T-helper 17 cell (primary cell): ENCODE measurements around the gene VSIG4. TPM values are rescaled to one million over a fixed set of nuclear protein-coding genes. Genes with fewer than 3 reads are reported as not detected.

Experiments used
- ATAC-seq: fragments of 150-1000 bp; cut with Tn5 transposase; 2 replicates; pipeline ENCODE4 v1.10.0; 2021; ENCODE audit warnings: mild to moderate bottlenecking, moderate library complexity
- DNase-seq, 3 donors: peaks; one replicate each; pipeline versions ENCODE4 v3.0.0 to v3.0.0-alpha.2; 2020 to 2021
- H3K9me3 ChIP-seq: one replicate; pipeline ENCODE4 v1.7.0; 2013; ENCODE audit warnings: low read length, mild to moderate bottlenecking; ENCODE audit not compliant: control insufficient read depth, poor library complexity, severe bottlenecking
- H3K27ac Mint-ChIP-seq: one replicate; pipeline ENCODE4 v1.8.0; 2022; ENCODE audit warnings: mild to moderate bottlenecking, moderate library complexity, mixed read lengths
- H3K27me3 Mint-ChIP-seq: one replicate; pipeline ENCODE4 v1.8.0; 2022; ENCODE audit warnings: mixed read lengths
- H3K36me3 Mint-ChIP-seq: one replicate; pipeline ENCODE4 v1.8.0; 2022; ENCODE audit warnings: low read depth, mixed read lengths
- H3K4me1 Mint-ChIP-seq: one replicate; pipeline ENCODE4 v1.8.0; 2022; ENCODE audit warnings: mild to moderate bottlenecking, mixed read lengths
- H3K4me3 Mint-ChIP-seq: one replicate; pipeline ENCODE4 v1.8.0; 2022; ENCODE audit warnings: mild to moderate bottlenecking, moderate library complexity, mixed read lengths
- total RNA-seq, 4 donors: library from RNA in 2 of 4; stranded (reverse) in 2 of 4; gene quantifications; one replicate each; pipeline ENCODE4 v1.2.3 and lab custom pipeline; 2022 to 2026

Gene VSIG4
- total RNA-seq, 2 donors from 2014 or later = 0.60 TPM; not detected in 1

- Mint-ChIP-seq H3K4me1 (peaks cover 18% of the 10 kb centered on the region), H3K27ac (no peak overlapping the region), H3K27me3 (no peaks in the 10 kb centered on the region), H3K4me3 (no peak overlapping the region), H3K36me3 (no peaks in the 10 kb centered on the region)
- no peaks in the 10 kb centered on the region for H3K9me3 ChIP-seq
- ATAC-seq (peak; percentile 47), DNase-seq (no peak)
Observed at GRCh38 chrX:66012094-66012534, 27.8 kb downstream of the VSIG4 start.

- H3K36me3 Mint-ChIP-seq = no peaks in the 10 kb centered on the region
- H3K27ac Mint-ChIP-seq = no peak overlapping the region
- no peaks in the 10 kb centered on the region for H3K9me3 ChIP-seq
- no peak overlapping the region for H3K4me3 Mint-ChIP-seq
- no peak for ATAC-seq
- H3K27me3 Mint-ChIP-seq = no peaks in the 10 kb centered on the region
- DNase-seq = no peak
- peaks cover 22% of the 10 kb centered on the region for H3K4me1 Mint-ChIP-seq
Observed at GRCh38 chrX:66009231-66009845, 30.5 kb downstream of the VSIG4 start.

GRCh38 chrX:66008328-66008970 lies 31.4 kb downstream of the VSIG4 start:
- no peak for DNase-seq
- Mint-ChIP-seq H3K36me3 (no peaks in the 10 kb centered on the region), H3K4me3 (no peak overlapping the region), H3K4me1 (peaks cover 25% of the 10 kb centered on the region), H3K27me3 (no peaks in the 10 kb centered on the region), H3K27ac (no peak overlapping the region)
- no peaks in the 10 kb centered on the region for H3K9me3 ChIP-seq
- no peak for ATAC-seq

GRCh38 chrX:66007851-66008250 lies 32.0 kb downstream of the VSIG4 start:
- H3K9me3 ChIP-seq = no peaks in the 10 kb centered on the region
- ATAC-seq = no peak
- Mint-ChIP-seq H3K27me3 (no peaks in the 10 kb centered on the region), H3K27ac (no peak overlapping the region), H3K36me3 (no peaks in the 10 kb centered on the region), H3K4me3 (no peak overlapping the region), H3K4me1 (peaks cover 25% of the 10 kb centered on the region)
- no peak for DNase-seq

- Mint-ChIP-seq H3K27me3 (no peaks in the 10 kb centered on the region), H3K36me3 (no peaks in the 10 kb centered on the region), H3K4me1 (peaks cover 28% of the 10 kb centered on the region), H3K4me3 (peak overlapping the region; percentile 84), H3K27ac (peak overlapping the region; percentile 78)
- DNase-seq = no peak
- no peak for ATAC-seq
- H3K9me3 ChIP-seq = no peaks in the 10 kb centered on the region
Observed at GRCh38 chrX:66005830-66006449, 33.9 kb downstream of the VSIG4 start.

GRCh38 chrX:66004928-66005829 lies 34.7 kb downstream of the VSIG4 start:
- H3K27ac Mint-ChIP-seq = peak overlapping the region; percentile 78
- peak overlapping the region; percentile 84 for H3K4me3 Mint-ChIP-seq
- H3K9me3 ChIP-seq = no peaks in the 10 kb centered on the region
- H3K27me3 Mint-ChIP-seq = no peaks in the 10 kb centered on the region
- DNase-seq (no peak), ATAC-seq (no peak)
- peaks cover 28% of the 10 kb centered on the region for H3K4me1 Mint-ChIP-seq
- no peaks in the 10 kb centered on the region for H3K36me3 Mint-ChIP-seq

- Mint-ChIP-seq H3K4me1 (peaks cover 33% of the 10 kb centered on the region), H3K27me3 (no peaks in the 10 kb centered on the region), H3K4me3 (no peak overlapping the region), H3K27ac (peak overlapping the region; percentile 78), H3K36me3 (no peaks in the 10 kb centered on the region)
- no peak for ATAC-seq
- no peak for DNase-seq
- no peaks in the 10 kb centered on the region for H3K9me3 ChIP-seq
Observed at GRCh38 chrX:66002824-66003680, 36.8 kb downstream of the VSIG4 start.

GRCh38 chrX:66001596-66001995 lies 38.3 kb downstream of the VSIG4 start:
- H3K9me3 ChIP-seq = no peaks in the 10 kb centered on the region
- Mint-ChIP-seq H3K36me3 (no peaks in the 10 kb centered on the region), H3K27ac (no peak overlapping the region), H3K27me3 (no peaks in the 10 kb centered on the region), H3K4me1 (peaks cover 33% of the 10 kb centered on the region), H3K4me3 (no peak overlapping the region)
- ATAC-seq (no peak), DNase-seq (no peak)

- ATAC-seq = no peak
- Mint-ChIP-seq H3K4me1 (peaks cover 28% of the 10 kb centered on the region), H3K36me3 (no peaks in the 10 kb centered on the region), H3K4me3 (no peak overlapping the region), H3K27ac (no peak overlapping the region), H3K27me3 (no peaks in the 10 kb centered on the region)
- H3K9me3 ChIP-seq = no peaks in the 10 kb centered on the region
- DNase-seq = no peak
Observed at GRCh38 chrX:66000628-66001272, 39.1 kb downstream of the VSIG4 start.

- DNase-seq = no peak
- Mint-ChIP-seq H3K4me3 (no peak overlapping the region), H3K27me3 (no peaks in the 10 kb centered on the region), H3K36me3 (no peaks in the 10 kb centered on the region), H3K4me1 (peaks cover 22% of the 10 kb centered on the region), H3K27ac (no peak overlapping the region)
- ATAC-seq = no peak
- H3K9me3 ChIP-seq = no peaks in the 10 kb centered on the region
Observed at GRCh38 chrX:66000178-66000577, 39.7 kb downstream of the VSIG4 start.

- no peaks in the 10 kb centered on the region for H3K9me3 ChIP-seq
- DNase-seq (no peak), ATAC-seq (no peak)
- Mint-ChIP-seq H3K27ac (no peak overlapping the region), H3K4me1 (peaks cover 17% of the 10 kb centered on the region), H3K36me3 (no peaks in the 10 kb centered on the region), H3K4me3 (no peak overlapping the region), H3K27me3 (no peaks in the 10 kb centered on the region)
Observed at GRCh38 chrX:65999563-66000148, 40.2 kb downstream of the VSIG4 start.
